ENCODE measurements around the gene MMP11.

MMP11 gene

GRCh38 chr22:23750714-23751440, 21.8 kb upstream of the MMP11 start, which contains the start of gene ZNF70:
ZNF70 (minus strand) TSS chr22:23751112; CDS start chr22:23745140, 5,972 bp downstream.
- Histone ChIP-seq H3K9ac (peak within 1 kb of the TSS; percentile 99), H3K9me3 (no peaks in the 10 kb centered on the region), H3K36me3 (peaks cover 24% of the 10 kb centered on the region), H3K4me1 (peaks cover 60% of the 10 kb centered on the region), H4K20me1 (peaks cover 31% of the 10 kb centered on the region; the same call in 1 of the 2 replicates), H3K4me3 (peak within 1 kb of the TSS; percentile 83), H3K27ac (peak within 1 kb of the TSS; percentile 100), H3K27me3 (no peaks in the 10 kb centered on the region), H3K4me2 (peak within 1 kb of the TSS; percentile 99)
- TF ChIP-seq Cebpa-rat (IDR thresholded peaks at IDR 0.05), result no peak

- Histone ChIP-seq H3K27me3 (no peaks in the 10 kb centered on the region), H4K20me1 (peaks cover 24% of the 10 kb centered on the region; the same call in 1 of the 2 replicates), H3K4me3 (peak overlapping the region; percentile 83), H3K36me3 (peaks cover 18% of the 10 kb centered on the region), H3K27ac (peak overlapping the region; percentile 100), H3K4me2 (peak overlapping the region; percentile 99), H3K9me3 (no peaks in the 10 kb centered on the region), H3K4me1 (peaks cover 63% of the 10 kb centered on the region), H3K9ac (peak overlapping the region; percentile 99)
- TF ChIP-seq Cebpa-rat (IDR thresholded peaks at IDR 0.05), result no peak
Observed at GRCh38 chr22:23751441-23751996, 21.1 kb upstream of the MMP11 start.

GRCh38 chr22:23752090-23752691, 20.5 kb upstream of the MMP11 start:
- H3K4me1 ChIP-seq, result peaks cover 63% of the 10 kb centered on the region
- no peaks in the 10 kb centered on the region for H3K27me3 ChIP-seq
- peak overlapping the region; percentile 99 for H3K9ac ChIP-seq
- H4K20me1 ChIP-seq, result peaks cover 18% of the 10 kb centered on the region; the same call in 1 of the 2 replicates
- H3K4me3 ChIP-seq, result peak overlapping the region; percentile 83
- peaks cover 12% of the 10 kb centered on the region for H3K36me3 ChIP-seq
- peak overlapping the region; percentile 99 for H3K4me2 ChIP-seq
- no peaks in the 10 kb centered on the region for H3K9me3 ChIP-seq
- TF ChIP-seq Cebpa-rat (IDR thresholded peaks at IDR 0.05), result no peak
- H3K27ac ChIP-seq, result peak overlapping the region; percentile 100

GRCh38 chr22:23752750-23753149, 19.9 kb upstream of the MMP11 start:
- peaks cover 63% of the 10 kb centered on the region for H3K4me1 ChIP-seq
- peak overlapping the region; percentile 83 for H3K4me3 ChIP-seq
- no peak for TF ChIP-seq Cebpa-rat (IDR thresholded peaks at IDR 0.05)
- H3K4me2 ChIP-seq, result peak overlapping the region; percentile 99
- no peaks in the 10 kb centered on the region for H3K27me3 ChIP-seq
- H3K36me3 ChIP-seq, result peaks cover 6% of the 10 kb centered on the region; the same call in 1 of the 2 replicates
- H3K27ac ChIP-seq, result peak overlapping the region; percentile 100
- H3K9ac ChIP-seq, result peak overlapping the region; percentile 99
- no peaks in the 10 kb centered on the region for H3K9me3 ChIP-seq
- peaks cover 15% of the 10 kb centered on the region; the same call in 1 of the 2 replicates for H4K20me1 ChIP-seq

GRCh38 chr22:23753385-23753784, 19.3 kb upstream of the MMP11 start:
- peaks cover 1% of the 10 kb centered on the region; the same call in 1 of the 2 replicates for H3K36me3 ChIP-seq
- peak overlapping the region; percentile 83 for H3K4me3 ChIP-seq
- no peak for TF ChIP-seq Cebpa-rat (IDR thresholded peaks at IDR 0.05)
- H3K9me3 ChIP-seq, result no peaks in the 10 kb centered on the region
- H3K27me3 ChIP-seq, result no peaks in the 10 kb centered on the region
- peaks cover 63% of the 10 kb centered on the region for H3K4me1 ChIP-seq
- H4K20me1 ChIP-seq, result peaks cover 9% of the 10 kb centered on the region; the same call in 1 of the 2 replicates
- H3K4me2 ChIP-seq, result peak overlapping the region; percentile 99
- peak overlapping the region; percentile 99 for H3K9ac ChIP-seq
- H3K27ac ChIP-seq, result peak overlapping the region; percentile 100

GRCh38 chr22:23754220-23754919, 18.3 kb upstream of the MMP11 start, which contains the start of gene VPREB3:
VPREB3 (minus strand) TSS chr22:23754425; CDS start chr22:23754363, 62 bp downstream.
- H3K27ac ChIP-seq, result peak within 1 kb of the TSS; percentile 100
- peaks cover 61% of the 10 kb centered on the region for H3K4me1 ChIP-seq
- H3K27me3 ChIP-seq, result no peaks in the 10 kb centered on the region
- no peaks in the 10 kb centered on the region for H3K36me3 ChIP-seq
- peak within 1 kb of the TSS; percentile 83 for H3K4me3 ChIP-seq
- TF ChIP-seq Cebpa-rat (IDR thresholded peaks at IDR 0.05), result no peak
- H3K4me2 ChIP-seq, result peak within 1 kb of the TSS; percentile 99
- peaks cover 6% of the 10 kb centered on the region; the same call in 1 of the 2 replicates for H4K20me1 ChIP-seq
- no peaks in the 10 kb centered on the region for H3K9me3 ChIP-seq
- peak within 1 kb of the TSS; percentile 99 for H3K9ac ChIP-seq

- H3K9ac ChIP-seq, result peak overlapping the region; percentile 99; the same call in 1 of the 2 replicates
- no peaks in the 10 kb centered on the region for H4K20me1 ChIP-seq
- peak overlapping the region; percentile 100 for H3K27ac ChIP-seq
- peaks cover 61% of the 10 kb centered on the region for H3K4me1 ChIP-seq
- no peaks in the 10 kb centered on the region for H3K36me3 ChIP-seq
- peak; percentile 49; the same call in 1 of the 2 replicates for TF ChIP-seq Cebpa-rat (IDR thresholded peaks at IDR 0.05)
- no peaks in the 10 kb centered on the region for H3K27me3 ChIP-seq
- H3K4me2 ChIP-seq, result peak overlapping the region; percentile 99
- no peaks in the 10 kb centered on the region for H3K9me3 ChIP-seq
- peak overlapping the region; percentile 83 for H3K4me3 ChIP-seq
Observed at GRCh38 chr22:23754980-23755636, 17.5 kb upstream of the MMP11 start.

GRCh38 chr22:23755711-23756110, 16.9 kb upstream of the MMP11 start:
- peaks cover 65% of the 10 kb centered on the region for H3K4me1 ChIP-seq
- peak overlapping the region; percentile 99; the same call in 1 of the 2 replicates for H3K9ac ChIP-seq
- TF ChIP-seq Cebpa-rat (IDR thresholded peaks at IDR 0.05), result no peak
- peak overlapping the region; percentile 100 for H3K27ac ChIP-seq
- no peaks in the 10 kb centered on the region for H3K36me3 ChIP-seq
- H3K9me3 ChIP-seq, result no peaks in the 10 kb centered on the region
- H4K20me1 ChIP-seq, result no peaks in the 10 kb centered on the region
- H3K4me2 ChIP-seq, result peak overlapping the region; percentile 99
- H3K4me3 ChIP-seq, result no peak overlapping the region
- no peaks in the 10 kb centered on the region for H3K27me3 ChIP-seq

- peak overlapping the region; percentile 64 for H3K27ac ChIP-seq
Observed at GRCh38 chr22:23756891-23757290, 15.8 kb upstream of the MMP11 start.

More at GRCh38 chr22:23756891-23757290, 15.8 kb upstream of the MMP11 start:
- TF ChIP-seq Cebpa-rat (IDR thresholded peaks at IDR 0.05), result no peak
- no peaks in the 10 kb centered on the region for H3K9me3 ChIP-seq
- H3K4me3 ChIP-seq, result no peak overlapping the region
- no peaks in the 10 kb centered on the region for H3K27me3 ChIP-seq
- H3K4me1 ChIP-seq, result peaks cover 75% of the 10 kb centered on the region
- H4K20me1 ChIP-seq, result no peaks in the 10 kb centered on the region
- H3K4me2 ChIP-seq, result peak overlapping the region; percentile 99
- H3K9ac ChIP-seq, result peak overlapping the region; percentile 27; the same call in 1 of the 2 replicates
- no peaks in the 10 kb centered on the region for H3K36me3 ChIP-seq
